Activated CD4-positive, alpha-beta T cell treated with anti-CD3 and anti-CD28 coated beads, Interleukin-2, Interleukin-4, amounts not matched to agents 100 ng/mL and 50 ng/mL, durations not matched to agents 16 hours and 8 hours (primary cell): ENCODE data around the gene GOLGA7B.
A peak's percentile ranks its signal among the peaks of the same experiment; 100 is the strongest.

Source experiments
- DNase-seq: peaks from one replicate; pipeline ENCODE4 v3.0.0-alpha.2; 2020; ENCODE audit warnings: low spot score

The GOLGA7B gene

GRCh38 chr10:97849687-97850402 lies at the start of gene GOLGA7B:
Gene GOLGA7B, plus strand, starts transcription at chr10:97849843. Its CDS starts 461 bp downstream, at chr10:97850304.
- peak; percentile 26 for DNase-seq

- no peak for DNase-seq
Measured at GRCh38 chr10:97800474-97800873, 49.2 kb upstream of the GOLGA7B start.

DNA sequence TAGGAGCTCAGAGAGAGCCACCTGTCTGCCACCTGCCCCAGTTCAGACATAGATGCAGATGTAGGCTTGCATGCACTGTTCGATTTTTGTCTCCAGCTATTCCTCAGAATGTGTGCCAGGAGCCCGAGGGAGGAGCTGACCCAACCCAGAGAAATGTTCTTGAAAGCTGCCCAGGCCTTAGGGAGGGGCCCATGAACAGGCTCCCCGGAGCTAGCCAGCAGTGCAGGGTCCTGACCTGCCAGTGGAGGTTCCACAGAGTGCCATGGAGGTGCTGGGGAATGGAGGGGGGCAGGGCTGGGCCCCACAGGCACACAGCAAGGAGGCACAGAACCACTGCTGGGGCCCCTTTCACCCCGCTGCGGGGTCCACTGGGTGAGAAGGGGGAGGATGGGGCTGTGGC lies 48.2 kb upstream of the GOLGA7B start:
- DNase-seq = no peak

- DNase-seq = no peak
Measured at GRCh38 chr10:97805096-97805884, 44.4 kb upstream of the GOLGA7B start.

DNA sequence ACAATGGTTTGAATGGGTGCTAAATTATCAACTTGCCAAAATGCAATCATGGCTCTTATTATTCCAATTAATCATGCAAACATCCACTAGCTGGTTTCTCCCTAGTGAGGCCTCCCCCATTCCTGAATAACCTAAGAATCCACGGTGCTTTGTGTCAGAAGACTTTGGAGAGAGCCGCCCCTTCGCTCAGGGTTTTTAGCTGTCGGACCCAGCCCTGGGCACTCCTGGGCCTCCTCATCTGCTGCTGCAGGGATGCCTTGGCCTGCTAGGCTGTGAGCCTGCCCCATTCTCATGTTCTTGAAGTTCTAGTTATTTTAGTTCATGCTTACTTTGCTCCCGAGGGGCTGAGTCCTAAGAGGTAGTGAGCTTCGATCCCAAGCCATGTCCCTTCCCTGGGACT lies 43.7 kb upstream of the GOLGA7B start:
- DNase-seq = no peak

DNA sequence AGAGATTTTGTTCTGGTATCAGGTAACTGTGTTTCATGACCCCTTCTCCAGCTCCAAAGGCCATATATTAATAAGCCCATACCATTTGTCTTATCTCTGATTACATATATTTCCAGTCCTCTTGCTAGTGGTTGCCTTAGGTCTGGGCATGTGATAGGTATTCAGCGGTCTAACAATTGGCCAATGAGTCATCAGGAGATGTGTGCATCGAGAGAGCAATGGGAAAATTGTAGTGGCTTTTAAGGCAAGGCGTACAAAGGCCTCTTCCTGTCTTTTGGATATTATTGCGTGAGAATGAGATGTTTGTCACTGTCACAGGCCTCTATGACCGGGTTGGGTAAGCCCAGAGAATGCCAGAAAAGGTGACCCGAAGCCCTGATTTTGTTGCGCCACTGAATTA lies 39.2 kb upstream of the GOLGA7B start:
- no peak for DNase-seq

- DNase-seq = no peak
Measured at GRCh38 chr10:97811958-97812357, 37.7 kb upstream of the GOLGA7B start.

DNA sequence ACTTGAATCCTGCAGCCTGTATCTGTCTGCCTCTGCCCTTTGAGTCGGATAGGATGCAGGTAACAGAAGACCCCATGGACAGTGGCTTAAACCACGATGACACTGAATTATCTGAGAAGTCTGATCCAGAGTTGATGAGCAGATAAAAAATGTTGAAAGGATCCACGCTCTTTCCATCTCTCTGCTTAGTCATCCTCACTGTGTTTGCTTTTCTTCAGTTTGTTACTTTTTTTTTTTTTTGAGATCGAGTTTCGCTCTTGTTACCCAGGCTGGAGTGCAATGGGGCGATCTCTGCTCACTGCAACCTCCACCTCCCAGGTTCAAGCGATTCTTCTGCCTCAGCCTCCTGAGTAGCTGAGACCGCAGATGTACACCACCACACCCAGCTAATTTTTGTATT lies 36.9 kb upstream of the GOLGA7B start:
- no peak for DNase-seq

DNA sequence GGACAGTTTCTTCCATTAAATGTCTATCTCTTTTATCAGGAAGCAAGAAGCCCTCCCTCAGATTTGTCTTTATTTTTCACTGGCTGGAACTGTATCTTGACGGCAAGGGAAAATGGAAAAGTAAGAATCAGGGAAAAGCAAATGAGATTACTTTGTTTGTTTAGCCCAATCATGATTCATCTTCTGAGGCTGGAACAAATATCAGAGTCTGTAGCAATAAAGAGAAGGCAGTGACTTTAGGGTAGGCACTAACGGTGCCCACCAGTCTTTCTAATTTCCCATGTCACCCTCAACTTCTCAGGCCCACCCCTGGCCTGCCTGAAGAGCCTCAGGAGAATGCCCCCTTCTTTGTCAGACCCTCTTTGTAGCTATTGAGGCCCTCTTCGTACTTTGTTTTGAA lies 36.3 kb upstream of the GOLGA7B start:
- DNase-seq = no peak

DNA sequence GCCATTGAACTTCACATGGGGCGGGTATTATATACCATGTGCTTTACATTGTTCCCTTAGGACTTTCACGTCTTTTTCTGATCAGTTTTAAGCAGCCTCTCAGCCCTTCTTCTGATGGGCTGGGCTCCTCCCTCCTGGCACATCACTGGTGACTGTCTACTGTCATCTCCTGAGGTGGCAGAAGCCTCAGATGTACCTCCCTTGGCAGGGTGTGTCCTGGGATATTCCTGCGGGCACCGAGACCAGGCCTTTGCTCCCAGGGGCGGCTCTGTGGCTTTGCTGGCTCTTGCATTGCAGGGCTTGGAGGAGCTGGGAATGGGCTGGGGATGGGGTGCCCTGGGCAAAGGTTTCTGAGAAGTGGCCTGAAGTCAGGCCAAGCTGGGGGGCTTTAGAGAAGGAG lies 34.6 kb upstream of the GOLGA7B start:
- no peak for DNase-seq

GRCh38 chr10:97816609-97817008 lies 33.0 kb upstream of the GOLGA7B start:
- DNase-seq = no peak

GRCh38 chr10:97818572-97818971 lies 31.1 kb upstream of the GOLGA7B start:
- DNase-seq = no peak

GRCh38 chr10:97820096-97820704 lies 29.4 kb upstream of the GOLGA7B start:
- no peak for DNase-seq

- no peak for DNase-seq
Measured at GRCh38 chr10:97821308-97822038, 28.2 kb upstream of the GOLGA7B start.

- DNase-seq = no peak
Measured at GRCh38 chr10:97822261-97822687, 27.4 kb upstream of the GOLGA7B start.

DNA sequence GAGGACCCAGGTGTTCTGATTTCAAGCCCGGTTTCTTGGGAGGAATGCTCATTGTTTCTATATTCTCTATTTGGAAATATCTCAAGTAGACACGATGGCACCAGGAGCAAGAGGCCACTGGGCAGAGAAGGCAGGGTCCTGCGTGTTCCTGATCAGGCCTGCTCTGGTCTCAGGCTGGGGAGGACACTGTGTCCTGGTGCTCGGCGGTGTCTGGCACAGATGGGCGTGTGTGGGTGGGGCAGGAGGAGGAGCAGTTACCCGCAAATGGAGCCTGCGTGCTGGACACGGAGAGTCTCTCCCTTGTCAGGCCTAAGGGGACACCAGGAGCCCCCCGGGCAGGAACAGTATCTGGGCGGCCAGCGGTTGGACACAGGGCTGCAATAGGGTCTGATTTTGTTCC lies 25.9 kb upstream of the GOLGA7B start:
- no peak for DNase-seq

DNA sequence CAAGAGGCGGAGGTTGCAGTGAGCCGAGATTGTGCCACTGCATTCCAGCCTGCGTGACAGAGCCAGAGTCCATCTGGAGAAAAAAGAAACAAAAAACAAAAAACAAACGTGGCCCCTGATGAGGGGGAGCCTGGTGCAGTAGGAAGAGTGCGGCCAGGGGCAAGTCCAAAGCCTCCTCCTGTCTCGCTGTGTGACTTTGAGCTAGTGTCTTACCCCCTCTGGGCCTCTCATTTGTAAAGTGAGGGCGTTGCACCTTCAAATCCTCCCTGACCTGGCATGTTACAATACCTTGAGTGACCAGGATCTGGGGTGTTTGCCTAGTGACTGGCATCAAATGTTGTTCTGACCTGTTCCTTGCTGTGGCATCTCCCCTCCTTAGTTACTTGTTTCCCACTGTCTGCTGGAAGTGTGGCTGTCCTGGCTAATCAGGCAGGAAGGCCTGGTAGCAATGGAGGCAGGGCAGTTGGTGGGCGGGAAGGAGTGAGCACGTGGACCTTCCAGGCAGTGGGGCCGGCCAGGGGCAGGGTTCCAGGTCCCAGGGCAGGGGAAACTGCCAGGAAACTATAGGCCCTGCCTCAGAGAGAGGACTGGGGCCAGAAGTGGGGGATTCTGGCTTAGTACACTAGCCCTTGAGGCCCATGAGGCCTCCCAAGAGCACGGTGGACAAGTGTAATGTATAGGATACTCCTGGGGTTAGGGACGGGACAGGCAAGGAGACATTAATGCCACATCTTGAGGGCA lies 24.5 kb upstream of the GOLGA7B start:
- DNase-seq = no peak

DNA sequence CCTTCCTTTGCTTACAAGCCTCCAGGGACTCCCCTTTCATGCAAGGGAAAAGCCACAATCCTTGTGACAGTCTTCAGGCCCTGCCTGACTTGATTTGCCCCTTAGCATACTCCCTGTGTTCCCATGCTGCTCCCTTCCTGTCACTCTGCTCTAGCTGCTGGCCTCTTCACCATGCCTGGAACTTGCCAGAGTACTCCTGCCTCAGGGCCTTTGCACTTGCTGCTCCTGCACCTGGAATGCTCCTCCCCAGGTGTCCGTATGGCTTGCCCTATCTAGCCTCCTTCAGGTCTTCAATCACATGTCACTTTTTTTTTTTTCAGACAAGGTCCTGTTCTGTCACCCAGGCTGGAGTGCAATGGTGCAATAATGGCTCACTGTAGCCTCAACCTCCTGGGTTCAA lies 22.8 kb upstream of the GOLGA7B start:
- DNase-seq = no peak

- DNase-seq = no peak
Measured at GRCh38 chr10:97827702-97828291, 21.8 kb upstream of the GOLGA7B start.

- no peak for DNase-seq
Measured at GRCh38 chr10:97828721-97829120, 20.9 kb upstream of the GOLGA7B start.

DNA sequence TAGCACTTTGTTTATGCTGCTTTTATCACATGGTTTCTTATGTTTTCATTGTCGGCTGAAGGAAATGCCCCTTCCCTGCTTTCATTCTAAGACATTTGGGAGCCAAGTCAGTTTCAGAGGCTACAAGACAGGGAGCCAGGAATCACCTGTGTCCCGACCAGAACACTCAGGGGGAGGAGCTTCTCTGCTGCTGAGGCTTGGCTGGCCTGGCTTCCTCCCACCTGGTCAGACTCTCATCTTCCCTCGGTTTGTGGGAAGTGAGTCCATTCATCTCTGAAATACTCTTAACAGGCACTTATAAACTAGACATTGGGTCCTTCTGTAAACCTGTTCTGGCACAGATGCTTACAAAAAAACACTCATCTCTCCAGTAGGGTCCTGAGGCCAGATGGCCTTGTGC lies 19.6 kb upstream of the GOLGA7B start:
- no peak for DNase-seq
